ENCODE measurements around the gene CAV1.

GRCh38 chr7:116530107-116530820 lies 5.4 kb downstream of the CAV1 start:
- TF ChIP-seq CTCF (conservative IDR thresholded peaks at IDR 0.05; ENCODE audit: low read length) (no peak), EZH2phosphoT487 (IDR thresholded peaks at IDR 0.05; ENCODE audit: borderline replicate concordance) (no peak)
